SH-SY5Y (cell line): ENCODE measurements around the gene RBM4.

Experiments used
- GATA2 ChIP-seq: IDR thresholded peaks from 2 replicates; pipeline ENCODE4 v1.6.1; 2011; ENCODE audit warnings: mild to moderate bottlenecking, low read depth, low read length
- GATA3 ChIP-seq: IDR thresholded peaks from 2 replicates; pipeline ENCODE4 v1.6.1; 2011; ENCODE audit warnings: low read depth, mild to moderate bottlenecking, low read length, moderate library complexity

GRCh38 chr11:66639066-66639813 lies 737 bp downstream of the RBM4 start:
- TF ChIP-seq GATA2 = no peak
- TF ChIP-seq GATA3 = no peak
